ENCODE data around the gene SHD.
A peak's percentile ranks its signal among the peaks of the same experiment; 100 is the strongest.

The SHD gene

DNA sequence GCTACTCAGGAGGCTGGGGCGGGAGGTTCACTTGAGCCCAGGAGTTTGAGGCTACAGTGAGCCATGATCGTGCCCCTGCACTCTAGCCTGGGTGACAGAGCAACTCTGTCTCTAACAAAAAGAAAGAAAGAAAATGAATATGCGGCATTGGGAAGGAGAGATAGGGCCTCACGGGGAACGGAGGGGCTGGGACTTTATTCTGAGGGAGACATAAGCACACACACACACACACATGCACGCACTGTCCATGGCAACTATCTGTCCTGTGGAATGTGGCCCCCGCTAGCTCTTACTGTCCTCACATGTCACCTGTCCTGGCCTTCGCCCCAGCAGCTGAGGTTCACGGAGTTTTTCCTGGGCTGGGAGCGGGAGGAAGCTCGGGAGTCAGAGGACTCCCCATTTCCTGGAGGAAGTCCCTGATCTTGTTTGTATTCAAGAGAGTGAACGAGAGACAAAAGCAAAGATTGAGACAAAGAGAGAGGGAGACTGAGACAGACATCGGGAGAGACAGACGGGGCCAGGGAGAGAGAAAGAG lies 58.9 kb downstream of the SHD start:
- TF ChIP-seq, protein P1, sequence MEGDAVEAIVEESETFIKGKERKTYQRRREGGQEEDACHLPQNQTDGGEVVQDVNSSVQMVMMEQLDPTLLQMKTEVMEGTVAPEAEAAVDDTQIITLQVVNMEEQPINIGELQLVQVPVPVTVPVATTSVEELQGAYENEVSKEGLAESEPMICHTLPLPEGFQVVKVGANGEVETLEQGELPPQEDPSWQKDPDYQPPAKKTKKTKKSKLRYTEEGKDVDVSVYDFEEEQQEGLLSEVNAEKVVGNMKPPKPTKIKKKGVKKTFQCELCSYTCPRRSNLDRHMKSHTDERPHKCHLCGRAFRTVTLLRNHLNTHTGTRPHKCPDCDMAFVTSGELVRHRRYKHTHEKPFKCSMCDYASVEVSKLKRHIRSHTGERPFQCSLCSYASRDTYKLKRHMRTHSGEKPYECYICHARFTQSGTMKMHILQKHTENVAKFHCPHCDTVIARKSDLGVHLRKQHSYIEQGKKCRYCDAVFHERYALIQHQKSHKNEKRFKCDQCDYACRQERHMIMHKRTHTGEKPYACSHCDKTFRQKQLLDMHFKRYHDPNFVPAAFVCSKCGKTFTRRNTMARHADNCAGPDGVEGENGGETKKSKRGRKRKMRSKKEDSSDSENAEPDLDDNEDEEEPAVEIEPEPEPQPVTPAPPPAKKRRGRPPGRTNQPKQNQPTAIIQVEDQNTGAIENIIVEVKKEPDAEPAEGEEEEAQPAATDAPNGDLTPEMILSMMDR (IDR thresholded peaks at IDR 0.05; ENCODE audit: low read depth, low read length), result no peak
- peak overlapping the region; percentile 35 for H3K4me3 ChIP-seq (ENCODE audit: low read depth, low read length)

DNA sequence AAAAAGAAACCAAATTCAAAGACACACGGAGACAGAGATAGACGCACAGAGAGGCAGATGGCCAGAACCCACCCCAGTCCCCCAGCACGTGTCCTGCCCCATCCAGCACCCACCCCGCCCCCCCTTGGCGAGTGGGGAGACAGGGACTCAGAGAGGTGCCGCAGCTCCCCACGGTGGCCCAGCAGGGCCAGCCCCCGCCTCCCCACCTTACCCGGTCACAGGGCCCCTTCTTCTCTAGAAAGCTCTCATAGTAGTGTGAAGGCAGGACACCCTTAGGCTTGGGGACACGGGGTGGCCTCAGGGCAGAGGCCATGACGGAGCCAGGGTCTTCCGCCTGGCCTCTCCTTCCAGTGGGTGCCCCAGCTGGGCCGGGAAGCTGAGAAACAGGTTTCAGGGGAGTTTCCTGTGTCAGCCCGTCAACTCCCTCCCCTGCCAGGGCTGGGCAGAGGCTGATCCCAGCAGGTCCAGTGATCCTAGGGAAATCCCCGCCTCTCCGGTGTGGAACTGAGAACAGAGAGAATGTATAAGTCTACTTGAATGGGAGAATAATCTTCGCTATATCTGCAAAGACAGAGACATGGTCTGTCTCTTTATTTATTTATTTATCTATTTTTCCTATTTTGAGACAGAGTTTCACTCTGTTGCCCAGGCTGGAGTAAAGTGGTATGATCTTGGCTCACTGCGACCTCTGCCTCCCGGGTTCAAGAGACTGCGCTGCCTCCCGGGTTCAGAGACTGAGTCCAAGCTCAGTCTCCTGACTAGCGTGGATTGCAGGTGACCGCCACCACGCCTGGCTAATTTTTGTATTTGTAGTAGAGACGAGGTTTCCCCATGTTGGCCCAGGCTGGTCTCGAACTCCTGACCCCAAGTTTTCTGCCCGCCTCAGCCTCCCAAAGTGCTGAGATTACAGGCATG lies 59.6 kb downstream of the SHD start, which contains the start of gene STAP2:
Gene STAP2, minus strand, starts transcription at position 387 of the 915 bp plus-strand sequence. Its CDS starts 74 bp downstream, at position 313.
- peak within 1 kb of the TSS; percentile 35 for H3K4me3 ChIP-seq (ENCODE audit: low read depth, low read length)
- TF ChIP-seq, protein P1 (IDR thresholded peaks at IDR 0.05; ENCODE audit: low read depth, low read length), result no peak
